Stimulated activated naive CD8-positive, alpha-beta T cell treated with anti-CD3 and anti-CD28 coated beads, Interleukin-15, Interleukin-2, amounts not matched to agents 100 ng/mL and 50 ng/mL, for 24 hours (primary cell): Measurements from ENCODE around the gene GAS6.
"Not testable (repeated sequence)": the region's sequence is repeated elsewhere in the genome, so short reads cannot be mapped to it uniquely, and the experiment has no call there.

Experiments
- H3K27ac Mint-ChIP-seq: one replicate; pipeline ENCODE4 v1.8.0; 2021; ENCODE audit warnings: mild to moderate bottlenecking, mixed read lengths
- H3K27me3 Mint-ChIP-seq: one replicate; pipeline ENCODE4 v1.8.0; 2021; ENCODE audit warnings: mixed read lengths
- H3K36me3 Mint-ChIP-seq: one replicate; pipeline ENCODE4 v1.8.0; 2021; ENCODE audit warnings: low read depth, mixed read lengths
- H3K4me1 Mint-ChIP-seq: one replicate; pipeline ENCODE4 v1.8.0; 2021; ENCODE audit warnings: low read depth, mixed read lengths
- H3K4me3 Mint-ChIP-seq: one replicate; pipeline ENCODE4 v1.8.0; 2021; ENCODE audit warnings: mild to moderate bottlenecking, mixed read lengths
- H3K9me3 Mint-ChIP-seq: one replicate; pipeline ENCODE4 v1.8.0; 2021; ENCODE audit warnings: mixed read lengths

GAS6 gene

DNA sequence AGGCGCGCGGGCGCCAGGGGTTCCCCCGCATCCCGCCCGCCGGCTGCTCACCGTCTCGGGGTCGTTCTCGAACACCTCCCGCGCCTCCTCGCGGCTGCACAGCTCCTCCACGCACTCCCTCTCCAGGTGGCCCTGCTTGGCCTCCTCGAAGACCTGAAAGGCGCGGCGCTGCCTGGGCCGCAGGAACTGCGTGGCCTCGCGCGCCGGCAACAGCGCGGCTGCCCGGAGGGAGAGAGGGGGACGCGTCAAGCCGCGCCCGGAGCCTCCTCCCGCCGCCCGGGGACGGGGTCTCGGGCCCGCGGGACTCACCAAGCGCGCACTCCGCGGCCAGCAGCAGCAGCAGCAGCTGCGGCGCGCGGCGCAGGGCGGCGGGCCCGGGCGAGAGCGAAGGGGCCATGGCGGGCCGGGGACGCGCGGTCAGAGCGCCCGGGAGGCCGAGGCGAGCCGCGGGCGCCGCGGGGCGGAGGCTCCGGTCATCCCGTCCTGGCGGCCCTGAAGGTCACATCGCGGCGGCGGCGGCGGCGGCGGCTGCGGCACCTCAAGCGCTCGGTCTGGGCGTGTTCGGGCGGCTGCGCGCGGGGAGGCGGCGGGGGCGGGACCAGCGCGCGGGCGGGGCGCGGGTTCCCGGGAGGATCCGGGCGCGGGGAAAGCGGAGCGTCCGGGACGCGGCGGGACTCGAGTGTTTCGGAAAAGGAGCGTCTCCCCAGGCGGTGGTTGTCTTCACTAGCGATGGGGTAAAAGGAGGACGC lies at the start of gene GAS6:
Gene GAS6, minus strand, starts transcription at position 553 of the 749 bp plus-strand sequence. Its CDS starts 156 bp downstream, at position 397.
- H3K36me3 Mint-ChIP-seq = no peaks in the 10 kb centered on the region

DNA sequence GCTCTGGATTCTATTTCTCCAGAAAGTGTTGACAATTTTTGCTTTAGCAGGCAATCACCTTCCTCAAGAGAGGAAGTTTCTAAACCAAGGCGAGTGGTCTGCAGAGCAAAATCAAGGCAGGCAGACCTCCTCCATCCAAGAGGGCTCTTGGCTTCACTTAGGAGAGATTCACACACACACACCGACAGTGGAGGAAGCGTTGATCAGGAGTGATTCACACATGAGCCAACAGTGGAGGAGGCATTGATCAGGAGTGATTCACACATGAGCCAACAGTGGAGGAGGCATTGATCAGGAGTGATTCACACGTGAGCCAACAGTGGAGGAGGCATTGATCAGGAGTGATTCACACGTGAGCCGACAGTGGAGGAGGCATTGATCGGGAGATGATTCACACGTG lies 49.5 kb upstream of the GAS6 start:
- not testable (repeated sequence) for H3K4me1 Mint-ChIP-seq, H3K36me3 Mint-ChIP-seq, H3K9me3 Mint-ChIP-seq, H3K27ac Mint-ChIP-seq, H3K4me3 Mint-ChIP-seq
- peaks cover 62% of the 10 kb centered on the region for H3K27me3 Mint-ChIP-seq

More for the DNA sequence above, at the start of gene GAS6:
- peak within 1 kb of the TSS; percentile 70 for H3K4me3 Mint-ChIP-seq
- no peak within 1 kb of the TSS for H3K27ac Mint-ChIP-seq
- peaks cover 50% of the 10 kb centered on the region for H3K27me3 Mint-ChIP-seq
- H3K4me1 Mint-ChIP-seq = peaks cover 12% of the 10 kb centered on the region
- H3K9me3 Mint-ChIP-seq = peaks cover 7% of the 10 kb centered on the region

DNA sequence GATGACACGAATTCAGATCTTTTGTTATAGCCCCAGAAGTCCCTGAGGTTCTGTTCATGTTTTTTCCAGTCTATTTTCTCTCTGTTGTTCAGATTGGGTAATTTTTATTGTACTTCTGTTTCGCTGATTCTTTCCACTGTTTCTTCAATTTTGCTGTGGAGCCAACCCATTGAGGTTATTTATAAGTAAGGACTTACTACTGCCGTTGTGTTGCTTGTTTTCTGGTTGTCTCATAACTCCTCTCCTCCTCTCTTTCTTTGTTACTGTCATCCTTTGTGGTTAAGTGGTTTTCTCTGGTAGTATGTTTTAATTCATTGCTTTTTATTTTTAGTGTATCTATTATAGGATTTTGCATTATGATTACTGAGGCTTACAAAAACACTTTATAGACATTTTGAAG lies 48.7 kb upstream of the GAS6 start:
- Mint-ChIP-seq H3K27ac (no peak overlapping the region), H3K27me3 (peaks cover 69% of the 10 kb centered on the region), H3K9me3 (peaks cover 9% of the 10 kb centered on the region), H3K4me1 (peaks cover 10% of the 10 kb centered on the region), H3K4me3 (no peak overlapping the region), H3K36me3 (no peaks in the 10 kb centered on the region)

DNA sequence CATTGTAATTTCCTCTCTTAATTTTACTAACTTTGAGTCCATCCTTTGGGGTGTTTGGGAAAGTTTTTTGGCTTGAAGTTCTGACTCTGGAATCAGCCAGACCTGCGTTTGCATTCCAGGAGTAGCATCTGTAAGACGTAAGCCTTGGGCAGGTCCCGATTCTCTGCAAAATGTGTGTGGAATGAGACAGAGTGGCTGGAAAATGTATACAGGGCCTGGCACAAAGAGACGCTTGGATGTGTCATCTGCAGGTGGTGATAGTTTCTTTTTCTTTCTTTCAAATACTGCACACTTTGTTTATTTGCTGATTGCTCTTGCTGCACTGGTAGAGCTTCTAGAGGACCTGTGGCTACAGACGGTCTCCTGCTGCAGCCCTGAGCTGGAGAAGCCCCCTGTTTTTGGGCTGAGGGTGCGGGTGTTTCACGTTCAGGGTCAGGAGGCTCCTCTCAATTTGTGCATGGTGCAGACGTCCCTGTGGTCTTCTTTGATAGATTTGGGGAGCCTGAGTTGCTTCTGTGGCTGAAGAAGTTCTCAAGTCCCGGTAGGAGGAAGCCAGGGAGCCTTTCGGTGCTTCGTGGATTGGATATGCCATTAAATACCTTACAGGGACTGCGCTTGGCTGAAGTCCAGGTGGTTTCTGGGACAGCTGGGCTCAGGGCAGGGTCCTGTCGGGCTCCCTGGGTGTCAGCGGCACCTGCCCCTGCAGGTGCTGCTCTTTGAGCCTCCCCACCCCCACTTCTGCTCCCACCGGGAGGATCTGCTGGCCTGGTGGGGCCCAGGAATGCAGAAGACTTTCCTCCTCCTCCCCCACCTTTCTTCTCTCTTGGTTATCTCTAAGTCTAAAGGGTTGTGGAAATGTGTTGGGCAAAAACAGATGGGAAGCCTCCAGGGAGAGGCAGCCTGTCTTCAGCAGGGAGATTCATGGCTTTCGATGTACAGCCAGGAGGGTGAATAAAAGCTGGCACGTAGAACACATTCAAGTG lies 44.0 kb upstream of the GAS6 start:
- Mint-ChIP-seq H3K27ac (no peak overlapping the region), H3K9me3 (peaks cover 5% of the 10 kb centered on the region), H3K36me3 (no peaks in the 10 kb centered on the region), H3K4me3 (no peak overlapping the region), H3K4me1 (peaks cover 10% of the 10 kb centered on the region), H3K27me3 (peaks cover 57% of the 10 kb centered on the region)

DNA sequence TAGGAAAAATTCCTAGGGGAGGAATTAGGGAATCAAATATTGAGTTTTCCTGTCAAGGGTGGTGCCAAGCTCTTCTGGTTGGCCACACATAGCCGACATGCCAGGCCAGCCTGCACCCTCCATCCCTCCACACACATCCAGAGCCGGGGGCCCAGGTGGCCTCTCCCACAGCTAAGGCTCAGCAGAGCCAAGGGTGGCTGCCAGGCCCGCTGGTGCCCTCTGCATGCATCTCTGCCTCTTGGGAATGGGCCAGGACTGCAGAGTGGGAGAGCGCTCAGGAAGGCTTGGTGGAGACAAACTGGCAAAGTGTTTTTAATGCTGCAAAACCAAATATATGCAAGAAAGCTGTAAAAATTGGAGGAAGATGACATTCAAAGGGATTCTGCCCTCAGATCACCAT lies 42.7 kb upstream of the GAS6 start:
- H3K9me3 Mint-ChIP-seq = no peaks in the 10 kb centered on the region
- H3K4me1 Mint-ChIP-seq = peaks cover 10% of the 10 kb centered on the region
- no peaks in the 10 kb centered on the region for H3K36me3 Mint-ChIP-seq
- H3K27me3 Mint-ChIP-seq = peaks cover 46% of the 10 kb centered on the region
- no peak overlapping the region for H3K27ac Mint-ChIP-seq
- no peak overlapping the region for H3K4me3 Mint-ChIP-seq

DNA sequence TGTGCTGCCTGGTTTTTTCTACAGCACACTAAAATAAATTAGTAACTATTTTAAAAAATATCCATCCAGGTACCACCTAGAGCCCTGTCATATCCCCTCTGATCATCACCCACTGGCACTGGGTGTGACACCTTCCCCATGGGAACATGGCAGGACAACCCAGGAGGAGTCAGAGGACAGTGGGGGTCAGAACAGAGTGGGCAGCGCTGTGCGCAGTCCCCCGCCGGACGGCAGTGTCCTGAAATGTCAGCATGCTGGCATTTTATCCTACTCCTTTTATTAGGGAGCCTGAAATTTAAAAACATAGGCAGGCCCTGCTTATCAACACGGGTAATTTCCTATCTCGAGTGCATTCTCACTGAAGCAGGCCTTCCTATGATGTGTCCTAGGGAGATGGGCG lies 42.1 kb upstream of the GAS6 start:
- no peak overlapping the region for H3K27ac Mint-ChIP-seq
- peaks cover 40% of the 10 kb centered on the region for H3K27me3 Mint-ChIP-seq
- H3K4me3 Mint-ChIP-seq = no peak overlapping the region
- H3K36me3 Mint-ChIP-seq = no peaks in the 10 kb centered on the region
- peaks cover 10% of the 10 kb centered on the region for H3K4me1 Mint-ChIP-seq
- H3K9me3 Mint-ChIP-seq = no peaks in the 10 kb centered on the region

DNA sequence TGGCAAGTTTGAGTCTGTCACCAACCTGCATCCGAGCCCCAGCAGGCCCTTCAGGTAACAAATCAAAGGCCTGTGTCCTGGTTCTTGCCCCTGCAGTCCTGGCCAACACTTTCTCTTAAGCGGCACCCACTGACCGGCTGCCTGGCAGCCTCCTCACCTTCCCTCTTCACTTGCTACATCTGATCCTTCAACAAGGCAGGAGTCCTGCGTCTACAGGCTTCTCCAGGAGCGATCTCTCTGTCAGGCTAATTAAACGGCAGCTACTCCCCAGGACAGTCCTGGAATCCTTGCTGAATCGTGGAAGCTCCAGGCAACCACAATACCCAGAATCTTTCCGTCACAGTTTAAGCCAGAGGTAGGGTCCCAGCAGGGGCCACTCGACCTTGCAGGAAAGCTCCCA lies 41.1 kb upstream of the GAS6 start:
- H3K27me3 Mint-ChIP-seq = peaks cover 35% of the 10 kb centered on the region
- peaks cover 10% of the 10 kb centered on the region for H3K4me1 Mint-ChIP-seq
- H3K4me3 Mint-ChIP-seq = no peak overlapping the region

DNA sequence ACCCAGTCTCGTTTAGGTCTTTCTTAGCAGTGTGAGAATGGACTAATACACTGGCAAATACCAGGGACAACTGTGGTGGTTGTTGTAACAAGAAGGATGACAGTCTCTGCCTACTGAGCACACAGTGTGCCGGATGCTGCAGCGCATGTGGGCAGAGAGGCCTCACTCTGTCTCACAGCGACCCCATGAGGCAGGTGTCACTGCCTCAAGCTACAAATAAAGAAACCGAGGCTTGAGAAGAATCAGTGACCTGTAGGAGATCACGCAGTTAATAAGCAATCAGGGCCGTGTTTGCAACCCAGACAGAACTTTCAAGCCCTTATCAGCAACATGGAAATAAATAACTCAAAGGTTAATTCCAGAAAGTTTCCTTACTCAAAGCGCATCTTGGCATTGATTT lies 40.5 kb upstream of the GAS6 start:
- Mint-ChIP-seq H3K4me1 (peaks cover 10% of the 10 kb centered on the region), H3K27ac (no peak overlapping the region), H3K4me3 (no peak overlapping the region), H3K36me3 (no peaks in the 10 kb centered on the region), H3K9me3 (no peaks in the 10 kb centered on the region), H3K27me3 (peaks cover 31% of the 10 kb centered on the region)

More for the DNA sequence above, 41.1 kb upstream of the GAS6 start:
- H3K36me3 Mint-ChIP-seq = no peaks in the 10 kb centered on the region
- H3K27ac Mint-ChIP-seq = no peak overlapping the region
- H3K9me3 Mint-ChIP-seq = no peaks in the 10 kb centered on the region

DNA sequence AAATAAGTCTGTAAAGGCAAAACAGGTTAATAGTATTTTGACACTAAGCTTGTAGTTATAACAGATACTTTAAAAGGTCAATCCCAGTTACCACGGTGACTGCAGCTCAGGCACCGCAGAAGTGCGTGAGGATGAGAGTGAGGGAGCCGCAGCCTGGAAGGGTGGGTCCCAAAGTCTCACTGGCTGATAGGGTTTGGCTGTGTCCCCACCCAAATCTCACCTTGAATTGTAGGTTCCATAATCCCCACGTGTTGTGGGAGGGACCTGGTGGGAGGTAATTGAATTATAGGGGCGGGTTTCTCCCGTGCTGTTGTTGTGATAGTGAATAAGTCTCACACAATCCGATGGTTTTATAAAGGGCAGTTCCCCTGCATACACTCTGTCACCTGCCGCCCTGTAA lies 40.0 kb upstream of the GAS6 start:
- H3K4me3 Mint-ChIP-seq = no peak overlapping the region
- H3K9me3 Mint-ChIP-seq = no peaks in the 10 kb centered on the region
- peaks cover 26% of the 10 kb centered on the region for H3K27me3 Mint-ChIP-seq
- no peaks in the 10 kb centered on the region for H3K36me3 Mint-ChIP-seq
- H3K4me1 Mint-ChIP-seq = peaks cover 5% of the 10 kb centered on the region
- H3K27ac Mint-ChIP-seq = no peak overlapping the region

DNA sequence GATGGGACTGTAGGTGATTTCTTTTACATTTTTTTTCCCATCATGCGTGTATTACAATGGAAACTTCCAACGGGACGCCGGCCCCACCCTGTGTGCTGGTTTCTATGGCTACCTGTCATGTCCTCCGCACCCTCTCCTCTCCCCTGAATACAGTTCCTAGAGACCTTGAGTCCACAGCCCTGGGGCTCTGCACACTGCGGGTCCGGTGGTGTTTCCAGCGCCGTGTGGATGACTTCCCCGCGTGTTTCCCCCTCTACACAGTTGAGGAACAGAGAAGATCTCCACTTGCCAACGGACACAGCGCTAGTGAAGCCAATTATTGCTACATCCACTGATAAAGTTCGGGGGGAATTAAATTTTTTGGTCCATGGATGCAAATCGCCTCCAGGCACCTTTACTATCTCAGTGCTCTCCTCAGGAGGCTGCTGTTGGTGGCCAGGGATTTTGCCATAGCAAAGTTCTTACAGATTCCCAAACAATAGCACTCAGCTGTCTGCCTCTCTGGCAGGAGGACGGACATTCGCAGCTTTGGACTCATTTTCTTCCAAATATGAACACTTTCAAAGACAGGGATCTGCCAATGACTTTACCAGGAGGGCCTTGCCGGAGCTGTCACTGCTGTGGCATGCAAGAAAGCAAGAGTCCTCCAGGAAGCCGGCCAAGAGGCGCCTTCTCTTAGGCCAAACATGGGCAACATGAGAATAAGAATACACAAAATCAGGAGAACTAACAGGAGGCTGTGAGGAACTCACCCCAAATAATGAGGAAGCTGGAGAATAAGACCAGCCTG lies 39.3 kb upstream of the GAS6 start:
- Mint-ChIP-seq H3K4me1 (no peaks in the 10 kb centered on the region), H3K36me3 (no peaks in the 10 kb centered on the region), H3K27me3 (peaks cover 19% of the 10 kb centered on the region), H3K9me3 (no peaks in the 10 kb centered on the region), H3K4me3 (no peak overlapping the region), H3K27ac (no peak overlapping the region)

DNA sequence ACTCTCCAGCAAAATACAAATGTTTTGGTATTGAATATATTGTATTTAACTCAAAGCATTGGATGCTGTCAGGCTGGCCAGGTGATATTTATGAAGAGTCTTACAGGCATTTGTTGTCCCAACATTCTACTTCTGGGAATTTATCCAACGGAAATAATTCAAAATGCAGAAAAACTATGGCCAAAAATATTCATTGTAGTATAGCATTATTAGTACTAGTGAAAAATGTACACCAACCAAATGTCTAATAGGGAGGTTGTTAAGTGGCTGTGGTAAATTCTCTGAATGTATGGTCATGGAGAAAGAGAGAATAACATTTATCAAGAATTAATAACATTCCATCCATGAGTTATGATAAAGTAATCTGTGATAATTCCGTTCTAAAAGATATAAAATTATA lies 38.6 kb upstream of the GAS6 start:
- Mint-ChIP-seq H3K4me3 (no peak overlapping the region), H3K27ac (no peak overlapping the region), H3K9me3 (no peaks in the 10 kb centered on the region), H3K27me3 (peaks cover 19% of the 10 kb centered on the region), H3K4me1 (no peaks in the 10 kb centered on the region), H3K36me3 (no peaks in the 10 kb centered on the region)

DNA sequence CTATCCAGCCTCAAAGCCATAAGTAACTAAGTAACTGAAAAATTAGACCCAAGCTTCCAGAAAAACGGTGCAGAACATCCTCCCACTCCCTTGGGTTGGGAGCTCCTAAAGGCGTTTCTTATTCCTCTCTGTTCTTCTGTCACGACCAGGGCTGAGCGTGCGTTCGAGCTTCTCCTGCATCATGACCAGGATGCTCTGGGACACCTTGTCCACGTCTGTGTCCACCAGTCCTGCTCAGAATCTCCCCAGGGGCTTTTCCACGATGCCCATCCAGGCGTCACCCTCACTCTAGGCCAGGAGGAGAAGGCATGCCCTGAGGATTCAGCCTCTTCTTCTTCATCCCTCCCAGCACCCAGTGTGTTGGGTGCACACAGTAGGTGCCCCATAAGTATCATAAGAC lies 37.8 kb upstream of the GAS6 start:
- Mint-ChIP-seq H3K4me1 (no peaks in the 10 kb centered on the region), H3K27me3 (peaks cover 20% of the 10 kb centered on the region), H3K36me3 (no peaks in the 10 kb centered on the region), H3K9me3 (no peaks in the 10 kb centered on the region), H3K27ac (no peak overlapping the region), H3K4me3 (no peak overlapping the region)

DNA sequence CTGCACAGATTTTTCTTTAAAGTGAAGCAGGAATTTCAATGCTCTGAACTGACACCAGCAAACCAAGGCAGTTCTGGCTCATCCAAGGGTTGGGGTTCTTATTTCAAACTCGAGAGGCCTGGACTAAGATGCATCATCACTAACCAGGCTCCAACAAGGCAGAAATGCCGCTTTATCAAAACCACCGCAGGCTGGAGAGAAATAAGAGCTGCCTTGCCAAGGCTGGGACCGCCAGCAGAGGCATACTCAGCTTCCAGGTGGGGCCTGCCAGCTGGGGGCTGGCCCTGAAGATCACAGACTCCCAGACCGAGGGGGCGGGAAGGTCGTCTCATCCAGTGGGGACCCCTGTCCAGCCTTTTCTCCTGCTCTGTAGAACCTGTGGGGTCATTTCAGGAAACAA lies 37.4 kb upstream of the GAS6 start:
- H3K4me3 Mint-ChIP-seq = no peak overlapping the region
- no peaks in the 10 kb centered on the region for H3K36me3 Mint-ChIP-seq
- H3K9me3 Mint-ChIP-seq = no peaks in the 10 kb centered on the region
- no peak overlapping the region for H3K27ac Mint-ChIP-seq
- peaks cover 20% of the 10 kb centered on the region for H3K27me3 Mint-ChIP-seq
- H3K4me1 Mint-ChIP-seq = no peaks in the 10 kb centered on the region

DNA sequence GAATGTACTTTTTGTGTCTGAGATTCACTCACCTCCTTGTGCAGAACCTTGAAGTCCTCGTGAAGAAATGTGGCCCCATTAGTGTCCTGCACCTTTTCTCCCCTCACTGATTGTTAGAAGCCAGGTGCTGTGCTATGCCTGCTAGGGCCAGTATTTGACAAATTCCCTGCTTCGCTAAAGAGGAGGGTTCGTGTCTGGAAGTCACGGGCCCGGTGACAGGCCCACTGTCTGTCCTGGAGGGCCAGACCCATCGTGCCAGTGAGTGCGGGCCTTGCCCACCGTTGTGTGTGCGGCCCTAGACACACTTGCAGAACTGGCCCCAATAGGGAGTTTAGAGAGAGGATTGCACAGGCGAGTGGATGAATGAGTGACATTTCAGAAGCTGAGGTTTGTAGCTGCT lies 36.8 kb upstream of the GAS6 start:
- Mint-ChIP-seq H3K27me3 (peaks cover 20% of the 10 kb centered on the region), H3K9me3 (no peaks in the 10 kb centered on the region), H3K4me1 (no peaks in the 10 kb centered on the region), H3K27ac (no peak overlapping the region), H3K36me3 (no peaks in the 10 kb centered on the region), H3K4me3 (no peak overlapping the region)

DNA sequence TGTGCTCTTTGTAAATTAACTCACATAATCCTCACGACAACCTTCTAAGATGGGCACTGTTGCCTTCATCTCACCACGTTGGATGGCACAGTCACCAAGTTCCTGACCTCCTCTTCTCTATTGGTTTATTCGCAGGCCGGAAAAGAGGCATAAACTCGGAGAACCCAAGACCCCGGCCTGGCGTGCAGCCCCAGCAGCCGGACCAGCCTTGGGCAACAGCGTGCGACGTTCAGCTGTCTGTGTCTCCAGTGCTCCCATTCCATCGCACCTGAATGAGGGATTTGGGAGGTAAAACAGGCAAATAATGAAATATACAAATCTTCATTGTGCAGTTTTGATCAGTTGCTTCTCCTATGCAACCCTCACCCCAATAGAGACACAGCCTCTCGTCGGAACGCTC lies 34.5 kb upstream of the GAS6 start:
- H3K4me3 Mint-ChIP-seq = no peak overlapping the region
- no peaks in the 10 kb centered on the region for H3K4me1 Mint-ChIP-seq
- no peaks in the 10 kb centered on the region for H3K36me3 Mint-ChIP-seq
- no peaks in the 10 kb centered on the region for H3K9me3 Mint-ChIP-seq
- H3K27ac Mint-ChIP-seq = no peak overlapping the region
- peaks cover 29% of the 10 kb centered on the region for H3K27me3 Mint-ChIP-seq
